Retinal pigment epithelial cell (primary cell): ENCODE measurements around the gene ZNF169.
A peak's percentile ranks its signal among the peaks of the same experiment; 100 is the strongest.
"Not testable (repeated sequence)": the region's sequence is repeated elsewhere in the genome, so short reads cannot be mapped to it uniquely, and the experiment has no call there.

ENCODE experiments used
- DNase-seq: peaks from one replicate; pipeline ENCODE4 v3.0.0-alpha.2; 2010; ENCODE audit warnings: low read depth
- H3K4me3 ChIP-seq: 2 replicates; pipeline ENCODE4 v1.5.1; 2011; ENCODE audit warnings: mild to moderate bottlenecking, low read length, control low read depth, moderate library complexity
- TF ChIP-seq, protein P1 (sequence below): conservative IDR thresholded peaks from 2 replicates; pipeline ENCODE4 v1.5.1; 2011; ENCODE audit warnings: low read depth, low read length, control low read depth, inconsistent platforms

Gene ZNF169

DNA sequence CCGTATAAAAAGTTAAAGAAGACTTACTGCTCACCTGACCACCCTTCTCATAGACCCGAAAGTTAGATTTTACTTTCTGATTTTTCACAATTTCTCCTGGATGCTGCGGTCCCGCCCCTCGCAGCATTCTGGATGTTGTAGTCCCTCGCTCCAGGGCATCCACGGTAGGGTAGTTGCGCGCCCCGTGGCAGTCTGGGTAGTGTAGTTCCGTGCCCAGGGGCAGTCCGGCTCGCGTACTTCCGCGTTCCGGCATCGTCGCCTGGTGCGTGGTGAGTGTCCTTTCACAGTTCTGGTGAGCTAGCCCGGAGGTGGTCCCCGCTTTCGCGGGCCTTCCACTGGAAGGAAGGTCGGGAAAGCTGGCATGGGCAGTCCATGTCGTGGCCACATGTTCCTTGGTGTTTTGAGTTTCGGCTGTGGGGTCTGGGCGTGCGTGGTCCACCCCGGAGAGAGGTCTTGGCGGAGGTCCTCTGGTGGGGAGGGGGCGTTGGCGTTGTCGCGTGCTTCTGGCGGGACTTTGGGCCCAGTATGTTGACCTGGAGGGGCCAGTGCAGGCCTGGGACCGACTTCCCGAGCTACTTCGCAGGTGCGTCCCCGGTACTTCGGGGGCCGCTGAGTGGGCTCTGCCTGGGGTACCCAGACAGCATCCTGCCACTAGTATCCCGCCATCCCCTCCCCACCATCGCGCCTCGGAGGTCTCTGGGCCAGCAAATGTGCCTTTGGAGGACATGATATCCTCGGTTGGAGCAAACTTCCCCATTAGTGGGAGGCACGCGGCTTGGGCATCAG is at the start of gene ZNF169:
Gene ZNF169 (plus strand): TSS at position 222 of the 786 bp plus-strand sequence. CDS start 19,515 bp downstream, outside the sequence.
- TF ChIP-seq, protein P1, sequence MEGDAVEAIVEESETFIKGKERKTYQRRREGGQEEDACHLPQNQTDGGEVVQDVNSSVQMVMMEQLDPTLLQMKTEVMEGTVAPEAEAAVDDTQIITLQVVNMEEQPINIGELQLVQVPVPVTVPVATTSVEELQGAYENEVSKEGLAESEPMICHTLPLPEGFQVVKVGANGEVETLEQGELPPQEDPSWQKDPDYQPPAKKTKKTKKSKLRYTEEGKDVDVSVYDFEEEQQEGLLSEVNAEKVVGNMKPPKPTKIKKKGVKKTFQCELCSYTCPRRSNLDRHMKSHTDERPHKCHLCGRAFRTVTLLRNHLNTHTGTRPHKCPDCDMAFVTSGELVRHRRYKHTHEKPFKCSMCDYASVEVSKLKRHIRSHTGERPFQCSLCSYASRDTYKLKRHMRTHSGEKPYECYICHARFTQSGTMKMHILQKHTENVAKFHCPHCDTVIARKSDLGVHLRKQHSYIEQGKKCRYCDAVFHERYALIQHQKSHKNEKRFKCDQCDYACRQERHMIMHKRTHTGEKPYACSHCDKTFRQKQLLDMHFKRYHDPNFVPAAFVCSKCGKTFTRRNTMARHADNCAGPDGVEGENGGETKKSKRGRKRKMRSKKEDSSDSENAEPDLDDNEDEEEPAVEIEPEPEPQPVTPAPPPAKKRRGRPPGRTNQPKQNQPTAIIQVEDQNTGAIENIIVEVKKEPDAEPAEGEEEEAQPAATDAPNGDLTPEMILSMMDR: no peak
- H3K4me3 ChIP-seq: peak within 1 kb of the TSS; percentile 99

GRCh38 chr9:94210616-94211603 is 48.2 kb upstream of the ZNF169 start:
- TF ChIP-seq, protein P1: no peak
- H3K4me3 ChIP-seq: no peak overlapping the region
- DNase-seq: peak; percentile 23

More for the DNA sequence above, at the start of gene ZNF169:
- peak; percentile 33 for DNase-seq

DNA sequence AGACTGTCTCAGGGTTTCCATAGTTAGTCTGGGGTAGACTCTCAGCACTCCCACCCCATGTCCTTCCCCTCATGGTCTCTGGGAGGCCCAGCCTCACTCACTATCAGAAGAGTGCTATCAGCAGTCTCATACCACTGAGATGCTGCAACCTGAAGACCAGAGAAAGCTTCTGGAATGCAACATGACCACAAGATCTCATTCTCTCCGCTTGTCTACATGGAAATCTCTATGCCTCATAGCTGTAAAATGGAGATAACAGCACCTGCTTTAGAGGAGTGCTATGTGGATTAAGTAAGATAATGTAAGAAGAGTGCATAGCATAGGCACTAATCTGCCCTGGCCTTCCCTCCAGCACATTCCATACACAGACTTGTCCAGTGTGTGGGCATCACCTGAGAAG is 47.0 kb upstream of the ZNF169 start:
- TF ChIP-seq, protein P1: no peak
- DNase-seq: no peak
- H3K4me3 ChIP-seq: no peak overlapping the region

- TF ChIP-seq, protein P1: no peak
- no peak overlapping the region for H3K4me3 ChIP-seq
Measured at GRCh38 chr9:94212531-94212930, 46.6 kb upstream of the ZNF169 start.

GRCh38 chr9:94213511-94214124 is 45.5 kb upstream of the ZNF169 start:
- DNase-seq: peak; percentile 20
- H3K4me3 ChIP-seq: no peak overlapping the region
- TF ChIP-seq, protein P1: peak; percentile 70

More at GRCh38 chr9:94212531-94212930, 46.6 kb upstream of the ZNF169 start:
- DNase-seq: no peak

GRCh38 chr9:94222870-94223269 is 36.2 kb upstream of the ZNF169 start:
- no peak overlapping the region for H3K4me3 ChIP-seq
- TF ChIP-seq, protein P1: no peak
- no peak for DNase-seq

DNA sequence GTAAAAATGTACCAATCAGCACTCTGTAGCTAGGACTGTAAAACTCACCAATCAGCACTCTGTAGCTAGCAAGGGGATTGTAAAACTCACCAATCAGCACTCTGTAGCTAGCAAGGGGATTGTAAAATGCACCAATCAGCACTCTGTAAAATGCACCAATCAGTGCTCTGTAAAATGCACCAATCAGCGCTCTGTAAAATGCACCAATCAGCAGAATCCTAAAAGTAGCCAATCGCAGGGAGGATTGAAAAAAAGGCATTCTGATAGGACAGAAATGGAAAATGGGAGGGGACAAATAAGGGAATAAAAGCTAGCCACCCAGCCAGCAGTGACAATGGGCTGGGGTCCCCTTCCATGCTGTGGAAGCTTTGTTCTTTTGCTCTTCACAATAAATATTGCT is 33.7 kb upstream of the ZNF169 start:
- DNase-seq, H3K4me3 ChIP-seq: not testable (repeated sequence)
